Measurements from ENCODE around the gene SND1. TPM values are rescaled to one million over a fixed set of nuclear protein-coding genes. Genes with fewer than 3 reads are reported as not detected.

SND1 gene
- total and polyA plus RNA-seq, 5 donors from 2014 or later: 84.4 to 121 (median 86.9) TPM

DNA sequence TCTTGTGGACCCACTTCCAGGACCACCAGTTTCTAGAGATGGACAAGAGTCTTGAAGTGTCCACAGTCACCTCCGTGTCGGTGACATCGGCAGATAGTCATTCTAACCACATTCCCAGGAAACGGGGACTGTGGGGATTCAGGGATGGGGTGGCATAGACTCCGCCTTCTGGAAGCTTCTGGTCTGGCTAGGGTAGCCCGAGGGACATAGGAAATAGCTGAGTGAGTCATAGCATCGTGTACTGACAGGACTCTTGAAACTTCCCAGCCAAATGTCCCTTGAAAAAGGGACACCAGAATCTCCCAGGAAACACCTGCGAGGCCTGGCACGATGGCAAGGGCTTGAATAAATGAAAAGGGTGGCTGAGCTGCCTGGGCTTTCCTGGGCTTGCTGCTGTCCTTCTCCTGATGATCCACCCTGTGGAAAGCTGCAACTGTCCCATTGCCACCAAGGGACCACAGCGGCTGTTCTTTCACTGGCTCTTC, 463.4 kb downstream of the SND1 start:
- peaks cover 0 to 24% (median 16%) of the 10 kb centered on the region in 4 donors for H3K4me1 Mint-ChIP-seq
- H3K4me3 Mint-ChIP-seq: no peak overlapping the region
- H3K27me3 Mint-ChIP-seq: peaks cover 28% of the 10 kb centered on the region
- H3K36me3 ChIP-seq (ENCODE audit: control insufficient read depth, insufficient read depth, low read length): no peaks in the 10 kb centered on the region
- no peaks in the 10 kb centered on the region for H3K27me3 ChIP-seq (ENCODE audit: control insufficient read depth, insufficient read depth, low read length)
- no peaks in the 10 kb centered on the region for H3K9me3 ChIP-seq (ENCODE audit: control insufficient read depth in 2 of 2, low read length in 2 of 2)
- DNase-seq (no peak), ATAC-seq (ENCODE audit: low read depth in 2 of 2) (no peak)
- no peaks in the 10 kb centered on the region for H3K9me3 Mint-ChIP-seq
- H3K36me3 Mint-ChIP-seq: no peaks in the 10 kb centered on the region
- no peak overlapping the region for H3K27ac ChIP-seq (ENCODE audit: insufficient read depth, low read length, poor library complexity, severe bottlenecking)
- H3K27ac Mint-ChIP-seq: no peak overlapping the region
- peaks cover 7% of the 10 kb centered on the region for H3K4me1 ChIP-seq (ENCODE audit: control insufficient read depth, insufficient read depth, low read length, poor library complexity, severe bottlenecking)
- H3K4me3 ChIP-seq (ENCODE audit: low read depth, low read length): no peak overlapping the region

DNA sequence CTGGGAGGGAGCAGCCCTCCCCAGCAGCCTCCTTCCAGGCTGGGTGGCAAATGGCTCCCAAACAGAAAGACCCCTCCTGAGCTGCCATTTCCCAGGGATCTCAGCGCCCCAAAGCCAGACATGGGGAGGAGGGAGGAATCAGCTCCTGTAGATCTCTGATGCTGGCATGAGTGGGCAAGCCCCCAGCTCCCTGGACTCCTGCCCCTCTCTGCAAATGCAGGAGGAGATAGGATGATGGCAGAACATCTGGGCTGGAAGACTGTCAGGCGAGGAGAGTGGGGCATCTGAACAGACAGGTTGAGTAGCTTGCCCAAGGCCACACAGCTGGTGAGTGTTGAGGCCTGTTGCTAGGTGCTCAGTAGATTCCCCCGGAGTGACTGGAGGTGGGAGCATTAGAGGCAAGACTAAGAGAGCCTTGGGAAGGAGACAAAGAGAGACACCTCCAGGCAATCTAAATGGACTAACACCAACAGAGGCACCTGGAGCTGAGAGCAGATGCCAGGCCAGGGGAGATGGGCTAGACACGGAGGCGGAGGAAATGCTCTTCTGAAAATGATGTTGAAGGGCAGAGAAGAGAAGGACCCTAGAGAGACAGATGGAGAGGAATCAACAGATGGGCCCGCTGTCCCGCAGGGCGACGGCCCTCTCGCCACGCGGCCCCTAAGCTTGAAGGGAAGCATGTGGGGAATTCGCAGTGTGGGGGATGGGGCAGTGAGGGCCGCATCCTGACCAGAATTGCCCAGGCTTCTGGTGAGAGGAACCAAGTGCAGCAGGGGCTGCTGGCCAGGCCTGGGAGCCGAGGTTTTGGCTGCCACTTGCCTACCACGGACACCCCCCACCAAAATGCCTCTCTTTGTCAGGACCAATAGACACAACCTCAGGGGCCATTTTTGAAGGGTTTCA, 464.1 kb downstream of the SND1 start:
- no peaks in the 10 kb centered on the region for H3K9me3 Mint-ChIP-seq
- no peak overlapping the region for H3K27ac Mint-ChIP-seq
- no peak overlapping the region for H3K4me3 ChIP-seq (ENCODE audit: low read depth, low read length)
- H3K4me3 Mint-ChIP-seq: no peak overlapping the region
- no peak overlapping the region for H3K27ac ChIP-seq (ENCODE audit: insufficient read depth, low read length, poor library complexity, severe bottlenecking)
- H3K36me3 Mint-ChIP-seq: no peaks in the 10 kb centered on the region
- H3K36me3 ChIP-seq (ENCODE audit: control insufficient read depth, insufficient read depth, low read length): no peaks in the 10 kb centered on the region
- H3K27me3 ChIP-seq (ENCODE audit: control insufficient read depth, insufficient read depth, low read length): no peaks in the 10 kb centered on the region
- no peak for ATAC-seq (ENCODE audit: low read depth in 2 of 2)
- H3K4me1 Mint-ChIP-seq: peaks cover 0 to 17% (median 11%) of the 10 kb centered on the region in 4 donors
- H3K9me3 ChIP-seq (ENCODE audit: control insufficient read depth in 2 of 2, low read length in 2 of 2): no peaks in the 10 kb centered on the region
- DNase-seq: no peak
- no peaks in the 10 kb centered on the region for H3K4me1 ChIP-seq (ENCODE audit: control insufficient read depth, insufficient read depth, low read length, poor library complexity, severe bottlenecking)
- peaks cover 29% of the 10 kb centered on the region for H3K27me3 Mint-ChIP-seq

DNA sequence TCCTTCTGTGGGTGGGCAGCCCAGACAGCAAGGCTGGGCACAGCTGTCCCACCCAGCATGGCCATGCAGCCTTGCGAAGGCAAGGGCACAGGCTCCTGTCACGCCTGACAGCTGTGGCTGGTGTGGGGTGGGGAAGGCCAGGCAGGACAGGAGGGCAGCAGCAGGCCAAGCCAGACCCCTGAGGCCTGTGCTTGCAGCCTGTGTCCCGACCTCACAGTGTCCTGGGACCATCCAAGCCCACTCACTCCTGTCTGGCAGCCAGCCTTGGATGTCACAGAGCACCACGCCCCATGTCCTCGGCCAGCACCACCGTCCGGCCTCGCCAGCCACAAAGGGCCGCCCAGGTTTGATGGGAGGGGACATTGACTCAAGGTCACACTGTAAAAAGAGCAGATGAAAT, 464.7 kb downstream of the SND1 start:
- H3K9me3 ChIP-seq (ENCODE audit: control insufficient read depth in 2 of 2, low read length in 2 of 2): no peaks in the 10 kb centered on the region
- no peak overlapping the region for H3K27ac Mint-ChIP-seq
- peaks cover 0 to 11% (median 5%) of the 10 kb centered on the region in 4 donors for H3K4me1 Mint-ChIP-seq
- no peaks in the 10 kb centered on the region for H3K36me3 Mint-ChIP-seq
- H3K27me3 Mint-ChIP-seq: peaks cover 27% of the 10 kb centered on the region
- no peak overlapping the region for H3K4me3 ChIP-seq (ENCODE audit: low read depth, low read length)
- DNase-seq (no peak), ATAC-seq (ENCODE audit: low read depth in 2 of 2) (no peak)
- H3K27ac ChIP-seq (ENCODE audit: insufficient read depth, low read length, poor library complexity, severe bottlenecking): no peak overlapping the region
- H3K9me3 Mint-ChIP-seq: no peaks in the 10 kb centered on the region
- no peaks in the 10 kb centered on the region for H3K4me1 ChIP-seq (ENCODE audit: control insufficient read depth, insufficient read depth, low read length, poor library complexity, severe bottlenecking)
- no peaks in the 10 kb centered on the region for H3K36me3 ChIP-seq (ENCODE audit: control insufficient read depth, insufficient read depth, low read length)
- H3K27me3 ChIP-seq (ENCODE audit: control insufficient read depth, insufficient read depth, low read length): no peaks in the 10 kb centered on the region
- H3K4me3 Mint-ChIP-seq: peak overlapping the region in 1 of 4 donors; percentile 10

DNA sequence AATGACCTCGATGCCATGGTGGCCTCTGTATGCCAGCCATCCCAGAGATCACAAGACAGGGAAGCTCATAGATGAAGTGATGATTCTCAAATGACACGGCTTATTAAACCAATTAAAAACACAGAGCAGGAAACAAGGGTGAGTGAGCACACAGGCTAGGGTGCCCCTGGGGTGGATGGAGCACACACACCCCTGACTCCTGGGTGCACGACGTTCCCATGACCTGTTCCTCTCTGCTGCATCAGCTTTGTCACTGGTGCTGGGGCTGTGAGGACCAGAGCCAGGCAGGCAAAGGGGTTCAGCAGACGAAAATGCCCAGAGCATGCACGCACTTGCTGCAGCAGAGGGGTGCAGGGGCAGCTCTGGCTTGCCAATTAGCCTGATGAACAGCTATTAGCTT, 465.7 kb downstream of the SND1 start:
- Histone ChIP-seq H3K4me3 (ENCODE audit: low read depth, low read length) (no peak overlapping the region), H3K9me3 (ENCODE audit: control insufficient read depth in 2 of 2, low read length in 2 of 2) (no peaks in the 10 kb centered on the region), H3K27me3 (ENCODE audit: control insufficient read depth, insufficient read depth, low read length) (no peaks in the 10 kb centered on the region), H3K36me3 (ENCODE audit: control insufficient read depth, insufficient read depth, low read length) (no peaks in the 10 kb centered on the region), H3K27ac (ENCODE audit: insufficient read depth, low read length, poor library complexity, severe bottlenecking) (no peak overlapping the region), H3K4me1 (ENCODE audit: control insufficient read depth, insufficient read depth, low read length, poor library complexity, severe bottlenecking) (no peaks in the 10 kb centered on the region)
- ATAC-seq (ENCODE audit: low read depth in 2 of 2) (no peak), DNase-seq (no peak)
- Mint-ChIP-seq H3K27ac (no peak overlapping the region), H3K9me3 (no peaks in the 10 kb centered on the region), H3K27me3 (peaks cover 28% of the 10 kb centered on the region), H3K4me3 (no peak overlapping the region), H3K36me3 (no peaks in the 10 kb centered on the region), H3K4me1 (peaks cover 0 to 5% (median 2%) of the 10 kb centered on the region in 4 donors)

DNA sequence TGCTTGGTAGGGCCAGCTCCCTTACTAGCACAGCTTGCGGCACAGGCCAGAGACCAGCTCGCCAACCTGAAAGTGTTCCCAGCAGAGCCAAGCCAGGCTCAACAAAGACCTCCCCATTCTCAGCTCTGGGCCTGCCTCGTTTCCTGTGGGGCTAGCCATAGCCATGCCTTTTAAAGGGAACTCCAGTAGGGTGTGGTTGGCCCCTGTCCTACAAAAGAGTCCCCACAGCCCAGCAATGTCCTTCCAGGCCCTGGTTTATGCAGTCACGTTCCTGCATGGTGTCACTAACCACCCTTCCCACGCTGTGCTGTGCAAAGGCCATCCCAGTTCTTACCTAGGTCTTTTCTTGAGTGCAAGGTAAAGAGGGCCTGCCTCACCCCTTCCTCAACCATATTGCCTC, 467.0 kb downstream of the SND1 start:
- Mint-ChIP-seq H3K36me3 (no peaks in the 10 kb centered on the region), H3K27ac (no peak overlapping the region), H3K4me3 (no peak overlapping the region), H3K9me3 (no peaks in the 10 kb centered on the region), H3K4me1 (peaks cover 0 to 4% (median 0%) of the 10 kb centered on the region in 4 donors), H3K27me3 (peaks cover 24% of the 10 kb centered on the region)
- Histone ChIP-seq H3K36me3 (ENCODE audit: control insufficient read depth, insufficient read depth, low read length) (no peaks in the 10 kb centered on the region), H3K9me3 (ENCODE audit: control insufficient read depth in 2 of 2, low read length in 2 of 2) (no peaks in the 10 kb centered on the region), H3K4me3 (ENCODE audit: low read depth, low read length) (no peak overlapping the region), H3K27ac (ENCODE audit: insufficient read depth, low read length, poor library complexity, severe bottlenecking) (no peak overlapping the region), H3K4me1 (ENCODE audit: control insufficient read depth, insufficient read depth, low read length, poor library complexity, severe bottlenecking) (no peaks in the 10 kb centered on the region), H3K27me3 (ENCODE audit: control insufficient read depth, insufficient read depth, low read length) (no peaks in the 10 kb centered on the region)
- ATAC-seq (ENCODE audit: low read depth in 2 of 2): no peak
- DNase-seq: no peak

DNA sequence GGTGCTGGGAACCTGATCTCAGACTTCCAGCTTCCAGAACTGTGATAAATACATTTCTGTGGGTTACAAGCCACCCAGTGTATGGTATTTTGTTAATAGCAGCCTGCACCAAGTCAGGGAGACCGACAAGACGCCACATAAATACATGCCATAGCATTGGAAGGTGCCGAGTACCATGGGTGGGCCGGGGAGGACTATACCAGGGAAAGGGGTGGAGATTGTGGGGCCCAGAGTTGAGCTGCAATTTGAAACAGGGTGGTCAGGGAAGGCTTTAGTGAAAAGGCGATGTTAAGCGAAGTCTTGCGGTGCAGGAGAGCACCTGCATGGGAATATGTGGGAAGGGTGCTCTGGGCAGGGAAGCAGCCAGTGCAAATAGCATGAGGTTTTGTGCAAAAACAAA, 468.1 kb downstream of the SND1 start:
- H3K4me1 Mint-ChIP-seq: peaks cover 0 to 5% (median 4%) of the 10 kb centered on the region in 4 donors
- Histone ChIP-seq H3K27me3 (ENCODE audit: control insufficient read depth, insufficient read depth, low read length) (no peaks in the 10 kb centered on the region), H3K4me3 (ENCODE audit: low read depth, low read length) (no peak overlapping the region), H3K9me3 (ENCODE audit: control insufficient read depth in 2 of 2, low read length in 2 of 2) (no peaks in the 10 kb centered on the region), H3K36me3 (ENCODE audit: control insufficient read depth, insufficient read depth, low read length) (no peaks in the 10 kb centered on the region), H3K4me1 (ENCODE audit: control insufficient read depth, insufficient read depth, low read length, poor library complexity, severe bottlenecking) (no peaks in the 10 kb centered on the region), H3K27ac (ENCODE audit: insufficient read depth, low read length, poor library complexity, severe bottlenecking) (no peak overlapping the region)
- peaks cover 0 to under 1% (median 0%) of the 10 kb centered on the region in 7 donors for H3K9me3 Mint-ChIP-seq
- no peak overlapping the region for H3K27ac Mint-ChIP-seq
- H3K27me3 Mint-ChIP-seq: peaks cover 26% of the 10 kb centered on the region
- no peaks in the 10 kb centered on the region for H3K36me3 Mint-ChIP-seq
- DNase-seq (no peak), ATAC-seq (ENCODE audit: low read depth in 2 of 2) (no peak)
- H3K4me3 Mint-ChIP-seq: no peak overlapping the region

DNA sequence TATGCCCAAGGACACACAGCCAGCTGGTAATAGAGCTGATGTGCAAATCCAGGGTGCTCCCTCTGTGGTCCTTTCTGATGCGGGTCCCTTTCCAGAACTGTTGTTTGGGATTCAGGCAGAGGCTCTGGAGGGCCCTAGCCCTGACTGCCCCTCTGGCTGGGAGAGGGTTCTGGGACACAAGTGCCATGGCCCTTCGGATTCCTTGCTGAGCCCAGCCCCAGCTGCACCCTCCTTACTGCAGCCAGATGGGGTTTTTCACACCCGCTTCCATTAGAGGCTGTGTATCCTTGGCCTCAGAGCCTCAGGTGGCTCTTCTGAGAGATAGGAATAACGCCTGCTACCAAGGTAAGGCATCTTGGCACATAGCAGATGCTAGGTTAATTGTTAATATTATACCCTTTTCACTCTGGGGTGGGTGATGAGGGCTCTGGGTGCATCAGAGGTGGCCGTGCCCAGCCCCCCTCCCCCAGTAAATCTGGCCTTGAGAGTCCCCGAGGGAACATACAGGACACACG, 469.0 kb downstream of the SND1 start:
- no peak for ATAC-seq (ENCODE audit: low read depth in 2 of 2)
- Histone ChIP-seq H3K36me3 (ENCODE audit: control insufficient read depth, insufficient read depth, low read length) (no peaks in the 10 kb centered on the region), H3K27me3 (ENCODE audit: control insufficient read depth, insufficient read depth, low read length) (peaks cover 2% of the 10 kb centered on the region), H3K4me3 (ENCODE audit: low read depth, low read length) (no peak overlapping the region), H3K27ac (ENCODE audit: insufficient read depth, low read length, poor library complexity, severe bottlenecking) (no peak overlapping the region), H3K4me1 (ENCODE audit: control insufficient read depth, insufficient read depth, low read length, poor library complexity, severe bottlenecking) (no peaks in the 10 kb centered on the region), H3K9me3 (ENCODE audit: control insufficient read depth in 2 of 2, low read length in 2 of 2) (no peaks in the 10 kb centered on the region)
- Mint-ChIP-seq H3K36me3 (no peaks in the 10 kb centered on the region), H3K27ac (no peak overlapping the region), H3K4me3 (no peak overlapping the region), H3K4me1 (peaks cover 0 to 6% (median 5%) of the 10 kb centered on the region in 4 donors), H3K27me3 (peaks cover 30% of the 10 kb centered on the region), H3K9me3 (peaks cover 0 to 1% (median 0%) of the 10 kb centered on the region in 7 donors)
- DNase-seq: no peak
